ENCODE measurements around the gene PCDHB13.

GRCh38 chr5:141260458-141261237 lies 46.9 kb downstream of the PCDHB13 start:
- TF ChIP-seq GATA2 (IDR thresholded peaks at IDR 0.05; ENCODE audit: low read depth, low read length) (no peak), GATA3 (IDR thresholded peaks at IDR 0.05; ENCODE audit: low read depth, low read length) (no peak)

Data from SH-SY5Y (cell line).